ENCODE measurements around the gene IRS2. TPM values are rescaled to one million over a fixed set of nuclear protein-coding genes. Genes with fewer than 3 reads are reported as not detected.
"Not testable (repeated sequence)": the region's sequence is repeated elsewhere in the genome, so short reads cannot be mapped to it uniquely, and the experiment has no call there.

IRS2 gene, protein sequence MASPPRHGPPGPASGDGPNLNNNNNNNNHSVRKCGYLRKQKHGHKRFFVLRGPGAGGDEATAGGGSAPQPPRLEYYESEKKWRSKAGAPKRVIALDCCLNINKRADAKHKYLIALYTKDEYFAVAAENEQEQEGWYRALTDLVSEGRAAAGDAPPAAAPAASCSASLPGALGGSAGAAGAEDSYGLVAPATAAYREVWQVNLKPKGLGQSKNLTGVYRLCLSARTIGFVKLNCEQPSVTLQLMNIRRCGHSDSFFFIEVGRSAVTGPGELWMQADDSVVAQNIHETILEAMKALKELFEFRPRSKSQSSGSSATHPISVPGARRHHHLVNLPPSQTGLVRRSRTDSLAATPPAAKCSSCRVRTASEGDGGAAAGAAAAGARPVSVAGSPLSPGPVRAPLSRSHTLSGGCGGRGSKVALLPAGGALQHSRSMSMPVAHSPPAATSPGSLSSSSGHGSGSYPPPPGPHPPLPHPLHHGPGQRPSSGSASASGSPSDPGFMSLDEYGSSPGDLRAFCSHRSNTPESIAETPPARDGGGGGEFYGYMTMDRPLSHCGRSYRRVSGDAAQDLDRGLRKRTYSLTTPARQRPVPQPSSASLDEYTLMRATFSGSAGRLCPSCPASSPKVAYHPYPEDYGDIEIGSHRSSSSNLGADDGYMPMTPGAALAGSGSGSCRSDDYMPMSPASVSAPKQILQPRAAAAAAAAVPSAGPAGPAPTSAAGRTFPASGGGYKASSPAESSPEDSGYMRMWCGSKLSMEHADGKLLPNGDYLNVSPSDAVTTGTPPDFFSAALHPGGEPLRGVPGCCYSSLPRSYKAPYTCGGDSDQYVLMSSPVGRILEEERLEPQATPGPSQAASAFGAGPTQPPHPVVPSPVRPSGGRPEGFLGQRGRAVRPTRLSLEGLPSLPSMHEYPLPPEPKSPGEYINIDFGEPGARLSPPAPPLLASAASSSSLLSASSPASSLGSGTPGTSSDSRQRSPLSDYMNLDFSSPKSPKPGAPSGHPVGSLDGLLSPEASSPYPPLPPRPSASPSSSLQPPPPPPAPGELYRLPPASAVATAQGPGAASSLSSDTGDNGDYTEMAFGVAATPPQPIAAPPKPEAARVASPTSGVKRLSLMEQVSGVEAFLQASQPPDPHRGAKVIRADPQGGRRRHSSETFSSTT (N-terminal part only)
- 1 to 10 TPM; 9.7 to 9.9 (median 9.8) TPM for polyA plus RNA-seq (ENCODE audit: insufficient read length in 3 of 3)

DNA sequence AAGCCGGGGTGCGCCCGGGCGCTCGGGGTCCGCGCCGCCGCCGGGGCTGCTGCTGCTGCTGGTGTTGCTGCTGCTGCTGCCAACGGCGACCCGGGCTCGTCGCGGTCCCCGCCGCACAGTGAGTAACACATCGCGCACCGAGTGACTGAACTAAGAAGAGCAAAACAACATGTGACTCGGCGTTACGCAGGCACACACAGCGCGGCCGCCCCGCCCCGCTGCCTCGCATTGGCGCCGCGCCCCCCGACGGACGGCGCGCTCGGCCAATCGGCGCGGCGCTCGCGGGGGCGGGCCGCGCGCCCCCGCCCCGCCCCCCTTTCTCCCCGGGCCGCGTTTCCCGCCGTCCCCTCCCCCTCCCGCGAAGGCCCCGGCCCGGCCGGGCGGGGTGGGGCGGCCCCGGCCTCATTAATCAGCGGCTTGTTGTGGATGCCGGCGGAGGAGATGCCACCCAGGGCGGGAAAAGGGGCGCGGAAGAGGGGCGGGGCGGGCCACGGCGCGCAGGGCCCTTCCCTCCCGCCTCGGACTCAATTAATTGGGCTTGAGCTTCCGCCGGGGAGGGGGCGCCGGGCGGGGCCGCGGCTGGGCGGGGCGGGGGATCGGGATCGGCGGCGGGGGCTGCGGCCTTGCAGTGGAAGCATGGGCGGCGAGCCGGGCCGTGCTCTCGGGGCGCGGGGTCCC lies at the start of gene IRS2:
Gene IRS2 (minus strand): TSS at position 127 of the 678 bp plus-strand sequence. CDS start 530 bp downstream, outside the sequence.
- DNase-seq (ENCODE audit: low read depth in 3 of 3, low spot score in 2 of 3): peak in 2 of 3 donors; percentile 79 to 83

DNA sequence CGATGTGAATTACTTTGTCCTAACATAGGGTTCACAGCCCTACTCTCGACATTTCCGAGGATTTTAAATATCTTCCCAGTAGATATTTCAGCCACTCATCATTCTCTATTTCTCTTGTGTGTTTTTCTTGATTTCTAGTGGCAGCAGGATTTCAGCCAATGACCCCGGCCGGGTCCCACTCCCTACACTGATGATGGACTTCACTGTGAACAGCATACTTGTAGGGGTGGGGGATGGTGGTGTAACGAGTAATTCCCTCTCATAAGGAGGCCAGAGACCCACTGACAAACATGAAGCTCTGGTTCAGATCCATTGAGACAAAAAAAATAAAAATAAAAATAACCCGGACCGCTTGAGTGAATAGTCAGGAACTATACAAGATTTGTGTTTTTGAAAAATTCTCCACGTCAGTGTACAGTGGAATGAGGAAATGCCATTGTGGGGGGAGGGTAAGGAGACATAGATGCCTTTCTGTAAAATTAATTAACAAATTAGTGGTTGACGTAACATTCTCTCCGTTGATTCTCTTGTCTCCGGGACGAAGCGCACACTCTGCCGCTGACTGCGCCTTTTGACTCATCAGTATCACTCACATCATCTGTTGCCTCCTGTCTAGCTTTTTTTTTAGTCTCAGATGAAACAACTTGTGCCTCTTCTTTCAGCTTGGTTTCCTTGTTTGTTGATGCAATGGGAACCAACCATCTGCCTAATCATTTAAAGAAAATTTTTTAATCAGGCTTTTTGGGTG lies 48.8 kb upstream of the IRS2 start:
- DNase-seq (ENCODE audit: low read depth in 3 of 3, low spot score in 2 of 3): no peak

DNA sequence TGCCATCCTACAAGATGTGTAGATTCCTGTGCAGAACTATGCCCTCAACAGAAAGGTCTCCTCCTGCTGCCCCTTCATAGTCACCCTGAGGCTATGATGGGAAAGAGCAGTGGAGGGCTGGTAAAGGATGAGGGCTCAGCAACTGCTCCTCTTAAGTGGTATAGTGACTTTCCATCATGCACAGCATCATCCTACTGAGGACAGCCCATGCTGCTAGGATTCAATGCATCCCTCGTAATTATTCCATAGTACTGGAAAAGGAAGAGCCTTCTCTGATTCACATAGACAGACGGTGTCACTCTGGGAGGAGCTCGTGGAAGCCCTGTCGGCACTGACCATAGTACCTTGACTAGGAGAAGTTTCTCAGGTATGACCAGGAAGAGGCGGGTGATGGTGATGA lies 47.6 kb upstream of the IRS2 start:
- no peak for DNase-seq (ENCODE audit: low read depth in 3 of 3, low spot score in 2 of 3)

DNA sequence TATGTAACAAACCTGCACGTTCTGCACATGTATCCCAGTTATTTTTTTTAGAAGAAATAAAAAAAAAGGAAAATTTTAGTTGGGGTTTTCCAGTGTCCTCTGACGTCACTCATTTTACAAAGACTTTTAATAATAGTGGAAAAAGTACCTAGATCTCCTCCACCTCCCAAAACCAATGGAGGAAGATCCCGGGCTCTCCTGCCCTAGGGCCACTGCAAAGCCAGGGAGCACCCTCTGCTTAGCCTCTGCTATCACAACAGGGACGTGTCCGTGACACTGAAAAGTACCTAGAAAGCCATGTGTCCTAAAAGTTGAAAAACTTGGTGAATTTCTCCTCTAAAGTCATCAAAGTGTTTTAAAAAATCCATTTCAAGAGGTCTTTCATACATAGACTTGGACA lies 46.7 kb upstream of the IRS2 start:
- no peak for DNase-seq (ENCODE audit: low read depth in 3 of 3, low spot score in 2 of 3)

DNA sequence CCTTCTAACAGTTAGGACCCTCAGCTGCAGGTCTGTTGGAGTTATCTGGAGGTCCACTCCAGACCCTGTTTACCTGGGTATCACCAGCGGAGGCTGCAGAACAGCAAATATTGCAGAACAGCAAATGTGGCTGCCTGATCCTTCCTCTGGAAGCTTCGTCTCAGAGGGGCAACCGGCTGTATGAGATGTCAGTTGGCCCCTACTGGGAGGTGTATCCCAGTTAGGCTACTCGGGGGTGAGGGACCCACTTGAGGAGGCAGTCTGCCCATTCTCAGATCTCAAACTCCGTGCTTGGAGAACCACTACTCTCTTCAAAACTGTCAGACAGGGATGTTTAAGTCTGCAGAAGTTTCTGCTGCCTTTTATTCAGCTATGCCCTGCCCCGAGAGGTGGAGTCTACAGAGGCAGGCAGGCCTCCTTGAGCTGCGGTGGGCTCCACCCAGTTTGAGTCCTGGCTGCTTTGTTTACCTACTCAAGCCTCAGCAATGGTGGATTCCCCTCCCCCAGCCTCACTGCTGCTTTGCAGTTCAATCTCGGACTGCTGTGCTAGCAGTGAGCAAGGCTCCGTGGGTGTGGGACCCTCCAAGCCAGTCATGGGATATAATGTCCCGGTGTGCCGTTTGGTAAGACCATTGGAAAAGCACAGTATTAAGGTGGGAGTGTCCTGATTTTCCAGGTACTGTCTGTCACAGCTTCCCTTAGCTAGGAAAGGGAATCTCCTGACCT lies 42.4 kb upstream of the IRS2 start:
- not testable (repeated sequence) for DNase-seq (ENCODE audit: low read depth in 3 of 3, low spot score in 2 of 3)

DNA sequence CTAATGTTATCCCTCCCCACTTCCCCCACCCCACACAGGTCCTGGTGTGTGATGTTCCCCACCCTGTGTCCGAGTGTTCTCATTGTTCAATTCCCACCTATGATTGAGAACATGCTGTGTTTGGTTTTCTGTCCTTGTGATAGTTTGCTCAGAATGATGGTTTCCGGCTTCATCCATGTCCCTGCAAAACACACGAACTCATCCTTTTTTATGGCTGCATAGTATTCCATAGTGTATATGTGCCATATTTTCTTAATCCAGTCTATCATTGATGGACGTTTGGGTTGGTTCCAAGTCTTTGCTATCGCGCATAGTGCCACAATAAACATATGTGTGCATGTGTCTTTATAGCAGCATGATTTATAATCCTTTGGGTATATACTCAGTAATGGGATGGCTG lies 36.8 kb upstream of the IRS2 start:
- DNase-seq (ENCODE audit: low read depth in 3 of 3, low spot score in 2 of 3): not testable (repeated sequence)

DNA sequence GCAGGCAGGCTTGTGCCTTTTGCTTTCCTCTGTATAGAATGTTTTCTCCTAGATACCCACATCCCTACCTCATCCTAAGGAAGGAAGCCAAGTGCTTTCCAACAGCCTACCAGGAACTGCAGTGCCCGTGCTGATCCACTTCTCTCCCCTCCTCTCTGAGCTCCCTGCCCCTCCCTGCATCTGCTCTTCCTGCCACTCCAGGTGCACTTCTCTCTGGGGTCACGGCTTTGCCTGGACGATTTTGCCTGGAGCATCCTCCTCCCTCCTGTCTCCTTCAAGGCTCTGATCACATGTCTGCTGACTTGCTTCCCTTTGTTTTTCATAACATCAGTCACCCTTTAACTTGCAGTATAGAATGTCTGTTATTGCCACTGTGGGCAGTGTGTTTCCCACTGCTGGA lies 34.7 kb upstream of the IRS2 start:
- no peak for DNase-seq (ENCODE audit: low read depth in 3 of 3, low spot score in 2 of 3)

DNA sequence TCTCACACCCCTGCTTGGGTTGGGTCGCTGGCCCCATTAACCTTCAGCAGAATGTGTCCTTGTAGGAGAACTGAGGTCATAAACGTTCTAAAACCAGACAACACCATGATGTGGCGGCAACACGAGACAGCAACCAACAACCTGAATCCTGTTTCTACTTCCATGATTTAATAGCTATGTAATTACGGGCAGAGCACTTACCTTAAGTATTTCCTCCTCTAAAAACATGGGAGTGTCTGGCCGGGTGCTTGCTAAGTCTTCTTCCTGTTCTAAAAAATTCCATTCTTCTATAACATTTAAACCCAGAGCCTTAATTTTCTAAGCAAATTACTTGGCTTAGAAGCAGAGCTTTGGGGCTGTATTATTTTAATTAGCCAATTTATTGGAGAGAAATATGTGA lies 33.5 kb upstream of the IRS2 start:
- DNase-seq (ENCODE audit: low read depth in 3 of 3, low spot score in 2 of 3): no peak

DNA sequence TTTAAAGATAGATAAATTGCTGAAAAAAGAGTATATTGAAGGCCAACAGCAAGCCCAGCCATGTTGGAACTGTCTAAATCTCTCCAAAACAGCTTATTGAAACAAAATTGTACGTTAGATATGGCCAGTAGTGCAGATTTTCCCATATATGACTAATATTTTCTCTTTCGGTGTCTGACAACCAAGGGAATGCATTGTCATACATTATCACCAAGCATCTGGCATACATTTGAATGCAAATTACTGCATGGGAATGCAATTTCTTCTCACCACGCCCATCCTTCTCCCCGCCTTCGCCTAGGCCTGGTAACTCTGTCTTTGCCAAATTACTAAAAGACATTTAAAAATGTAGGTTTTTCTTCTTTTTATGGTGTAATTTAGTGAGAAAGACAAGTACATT lies 32.5 kb upstream of the IRS2 start:
- no peak for DNase-seq (ENCODE audit: low read depth in 3 of 3, low spot score in 2 of 3)

DNA sequence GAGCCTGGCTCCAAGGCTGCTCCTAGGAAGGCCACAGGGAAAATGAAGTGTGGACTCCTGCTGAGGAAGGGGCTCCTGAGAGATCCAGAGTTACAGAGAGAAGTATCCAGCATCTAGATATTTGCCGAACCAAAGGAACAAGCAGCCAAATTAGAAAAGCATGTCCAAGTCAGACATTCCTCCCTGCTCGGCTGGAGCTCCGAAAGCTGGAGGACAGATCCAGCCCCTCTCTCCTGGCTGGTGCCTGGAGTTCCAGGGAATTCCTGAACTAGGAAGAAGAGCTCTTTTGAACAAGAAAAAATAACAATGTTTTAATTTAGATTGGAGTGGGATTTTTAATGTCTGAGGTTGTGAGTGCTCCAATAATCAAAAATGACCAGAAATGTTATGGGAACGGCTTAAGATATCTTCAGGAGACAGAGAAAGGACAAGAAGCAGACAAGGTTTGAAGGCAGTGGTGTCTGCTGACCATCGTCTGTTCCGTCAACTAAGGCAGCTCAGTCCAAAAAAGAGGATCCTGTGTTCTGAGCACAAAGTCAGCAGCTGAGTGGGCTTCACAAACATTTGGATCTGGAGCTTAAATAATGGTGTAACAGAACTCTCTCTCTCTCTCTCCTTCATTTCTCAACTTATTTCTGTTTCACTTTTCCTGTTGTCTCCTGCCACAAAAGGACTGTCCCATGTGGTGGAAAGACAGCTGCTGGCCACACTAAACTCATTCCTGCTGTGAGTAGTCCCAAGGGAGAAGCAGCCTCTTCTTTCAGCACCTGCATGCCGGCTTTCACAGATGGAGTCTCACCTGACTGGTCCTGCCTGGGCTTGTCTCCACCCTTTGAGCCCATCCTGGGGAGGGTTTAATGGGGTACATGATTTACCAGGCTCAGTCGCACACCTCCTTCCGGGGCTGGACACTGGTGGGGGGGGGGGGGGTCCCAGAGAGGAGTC lies 31.5 kb upstream of the IRS2 start:
- DNase-seq (ENCODE audit: low read depth in 3 of 3, low spot score in 2 of 3): no peak

DNA sequence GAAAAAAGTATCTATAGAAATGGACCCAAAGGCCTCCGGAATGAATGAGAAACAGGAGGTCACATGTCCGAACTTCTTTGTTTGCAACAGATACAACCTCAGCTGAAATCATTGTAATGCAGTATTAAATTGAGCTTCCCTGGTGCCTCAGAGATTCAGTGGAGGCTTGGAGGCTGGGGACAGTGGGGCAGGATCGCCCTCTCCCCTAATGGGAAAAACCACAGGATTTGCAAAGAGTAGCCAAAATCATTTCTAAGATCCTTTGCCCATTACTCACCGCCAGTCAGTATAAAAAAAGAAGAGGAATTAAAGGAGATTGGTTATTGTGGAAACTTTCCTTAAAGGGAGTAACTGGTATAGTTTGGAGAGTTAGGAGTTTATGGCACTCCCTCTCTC lies 30.4 kb upstream of the IRS2 start:
- DNase-seq (ENCODE audit: low read depth in 3 of 3, low spot score in 2 of 3): no peak

DNA sequence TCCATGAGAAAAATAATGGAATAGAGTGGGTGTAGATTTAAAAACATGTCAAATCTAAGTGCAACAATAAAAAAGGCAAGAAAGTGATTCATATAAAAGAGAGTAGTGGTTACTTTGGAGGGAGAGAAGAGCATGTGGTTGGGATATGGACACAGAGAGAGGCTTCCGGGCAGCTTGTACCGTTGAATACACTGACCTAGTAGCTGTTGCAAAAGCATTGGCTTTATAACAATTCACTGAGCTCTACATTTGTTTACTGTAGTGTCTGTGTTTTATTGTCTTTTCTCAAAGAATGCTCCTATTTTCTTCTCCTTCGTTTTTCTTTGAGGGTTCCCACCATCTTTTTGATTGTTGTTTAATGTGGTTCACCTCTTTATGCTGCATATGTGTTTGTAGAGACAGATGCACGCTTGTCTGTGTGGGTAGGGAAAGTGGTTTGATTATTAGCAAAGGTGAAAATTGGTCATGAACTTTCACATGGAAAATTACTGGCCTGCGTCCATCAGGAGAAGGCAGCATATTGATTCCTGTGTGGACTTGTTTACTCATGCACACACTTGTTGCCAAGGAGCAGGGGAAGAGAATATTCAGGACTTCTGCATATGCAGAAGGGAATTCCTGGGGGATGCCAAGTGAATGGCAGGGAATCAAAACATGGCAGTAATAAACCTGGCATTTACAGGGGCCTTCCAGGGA lies 29.9 kb upstream of the IRS2 start:
- DNase-seq (ENCODE audit: low read depth in 3 of 3, low spot score in 2 of 3): no peak

DNA sequence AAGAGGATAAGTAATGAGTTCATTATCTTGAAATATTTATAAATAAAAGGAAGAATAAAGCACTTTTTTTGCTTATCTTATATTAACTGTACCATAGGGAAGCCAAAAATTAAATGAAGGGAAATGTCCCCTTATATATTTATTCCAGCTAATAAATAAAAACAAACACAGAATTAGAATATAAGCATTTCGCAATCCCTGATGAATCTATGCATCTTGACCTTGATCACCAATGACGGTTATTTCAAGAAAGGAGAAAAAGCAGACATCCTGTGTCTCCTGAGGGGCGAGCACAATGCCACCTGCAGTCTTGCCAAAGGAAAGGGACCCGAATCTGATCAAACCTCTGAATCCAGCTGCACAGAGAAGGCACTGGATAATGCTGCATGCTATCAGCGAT lies 29.3 kb upstream of the IRS2 start:
- no peak for DNase-seq (ENCODE audit: low read depth in 3 of 3, low spot score in 2 of 3)

DNA sequence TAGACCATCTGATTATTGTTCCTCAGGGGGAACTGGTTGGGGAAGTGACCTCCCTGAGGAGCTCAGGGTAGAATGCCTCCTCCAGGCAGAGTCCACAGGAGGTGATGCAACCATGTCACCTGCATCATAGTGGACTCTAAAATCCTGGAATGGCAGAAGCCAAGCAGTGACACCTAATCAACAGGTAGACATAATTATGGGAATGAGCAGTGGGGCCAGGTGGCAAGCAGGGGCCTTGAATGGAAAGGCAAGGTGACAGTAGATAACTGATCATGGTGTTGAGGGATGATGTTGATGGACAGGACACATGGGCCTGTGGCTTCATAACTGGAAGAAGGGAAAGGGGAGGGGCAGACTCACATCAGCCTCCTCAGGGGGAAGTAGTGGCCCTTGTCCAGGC lies 27.3 kb upstream of the IRS2 start:
- no peak for DNase-seq (ENCODE audit: low read depth in 3 of 3, low spot score in 2 of 3)

DNA sequence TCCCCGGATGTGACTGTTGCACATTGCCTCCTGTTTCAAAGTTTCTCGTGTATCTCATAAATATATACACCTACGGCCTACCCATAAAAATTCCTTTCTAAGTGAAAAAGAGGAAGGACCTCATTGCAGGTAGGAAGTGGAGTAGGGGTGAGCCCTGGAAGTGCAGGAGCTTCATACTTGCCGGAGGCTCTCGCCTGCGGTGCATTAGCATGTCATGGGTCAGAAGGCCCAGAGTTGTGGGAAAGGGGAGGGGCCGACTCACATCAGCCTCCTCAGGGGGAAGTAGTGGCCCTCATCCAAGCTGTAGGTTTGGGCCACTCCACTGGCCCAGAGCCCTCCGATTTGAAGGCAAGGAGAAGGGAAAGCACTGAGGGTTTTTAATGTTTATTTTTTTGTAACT lies 26.0 kb upstream of the IRS2 start:
- no peak for DNase-seq (ENCODE audit: low read depth in 3 of 3, low spot score in 2 of 3)

DNA sequence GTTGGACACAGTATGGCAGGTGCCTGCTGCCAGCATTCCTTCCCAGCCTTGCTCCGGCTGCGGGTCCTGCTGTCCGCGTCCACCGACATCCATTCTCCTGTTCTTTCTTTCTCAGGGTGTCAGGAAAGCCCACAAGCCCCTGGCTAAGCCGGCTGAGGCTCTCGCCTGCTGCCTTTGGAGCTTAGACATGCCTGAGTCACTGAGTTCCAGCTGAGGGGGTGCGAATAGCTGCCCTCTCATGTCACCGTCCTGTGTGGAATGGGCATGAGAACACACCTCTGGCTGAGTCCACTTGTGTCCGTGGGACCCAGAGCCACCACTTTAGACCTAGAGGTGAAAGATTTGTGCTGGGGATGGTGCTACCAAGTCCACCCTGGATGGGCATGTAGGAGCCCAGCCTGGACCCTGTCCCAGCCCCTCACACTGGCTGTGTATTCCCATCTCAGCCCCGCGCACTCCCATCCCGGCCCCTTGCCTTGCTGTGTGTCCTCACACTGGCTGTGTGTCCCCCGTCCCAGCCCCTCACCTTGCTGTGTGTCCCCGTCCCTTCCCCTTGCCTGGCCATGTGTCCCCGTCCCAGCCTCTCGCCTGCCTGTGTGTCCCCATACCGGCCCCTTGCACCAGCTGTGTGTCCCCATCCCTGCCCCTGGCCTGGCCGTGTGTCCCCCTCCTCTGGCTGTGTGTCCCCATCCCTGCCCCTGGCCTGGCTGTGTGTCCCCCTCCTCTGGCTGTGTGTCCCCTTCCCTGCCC lies 24.6 kb upstream of the IRS2 start:
- DNase-seq (ENCODE audit: low read depth in 3 of 3, low spot score in 2 of 3): no peak

All from right renal cortex interstitium (tissue), 3 donors.